Liver (tissue), 9 donors: ENCODE results near the gene DMWD. TPM values are rescaled to one million over a fixed set of nuclear protein-coding genes. Genes with fewer than 3 reads are reported as not detected.

Source experiments
- DNase-seq: peaks from one replicate; pipeline ENCODE4 v3.0.0-alpha.2; 2017; ENCODE audit warnings: low spot score
- H3K27ac ChIP-seq, 2 donors: one replicate each; pipeline ENCODE4 v1.7.0; 2013; ENCODE audit warnings: inconsistent platforms in 2 of 2, low read length in 2 of 2, control low read depth in 1 of 2, low read depth in 1 of 2, mild to moderate bottlenecking in 1 of 2
- H3K27me3 ChIP-seq, 4 donors: one replicate each; pipeline versions ENCODE4 v1.6.1 to v1.7.0; 2013; ENCODE audit warnings: low read length in 3 of 4, inconsistent platforms in 1 of 4, mild to moderate bottlenecking in 1 of 4, moderate library complexity in 1 of 4; ENCODE audit not compliant: control insufficient read depth in 4 of 4, insufficient read depth in 4 of 4
- H3K36me3 ChIP-seq, 4 donors: one replicate each; pipeline versions ENCODE4 v1.6.1 to v1.7.0; 2013; ENCODE audit warnings: low read length in 3 of 4, mild to moderate bottlenecking in 3 of 4, low read depth in 1 of 4, moderate library complexity in 1 of 4; ENCODE audit not compliant: control insufficient read depth in 4 of 4, insufficient read depth in 3 of 4
- H3K4me1 ChIP-seq, 4 donors: one replicate each; pipeline versions ENCODE4 v1.6.1 to v1.7.0; 2013; ENCODE audit warnings: low read length in 3 of 4, mild to moderate bottlenecking in 3 of 4, moderate library complexity in 1 of 4; ENCODE audit not compliant: control insufficient read depth in 4 of 4, insufficient read depth in 4 of 4
- H3K4me3 ChIP-seq, 3 donors: one replicate each; pipeline versions ENCODE4 v1.6.1 to v1.7.0; 2013; ENCODE audit warnings: low read length in 3 of 3, control low read depth in 1 of 3, low read depth in 1 of 3, mild to moderate bottlenecking in 1 of 3
- H3K9ac ChIP-seq, 2 donors: one replicate each; pipeline ENCODE4 v1.7.0; 2013; ENCODE audit warnings: low read length in 2 of 2, mild to moderate bottlenecking in 2 of 2, moderate library complexity in 2 of 2, control low read depth in 1 of 2, low read depth in 1 of 2
- H3K9me3 ChIP-seq, 4 donors: one replicate each; pipeline versions ENCODE4 v1.6.1 to v1.7.0; 2013; ENCODE audit warnings: low read length in 3 of 4; ENCODE audit not compliant: control insufficient read depth in 4 of 4
- ATF3 ChIP-seq: IDR thresholded peaks from 2 replicates; pipeline ENCODE4 v1.6.1; 2016; ENCODE audit warnings: antibody characterized with exemption
- CTCF ChIP-seq: fragments of 150-350 bp; IDR thresholded peaks from 2 replicates; pipeline ENCODE4 v1.5.1; 2017; ENCODE audit warnings: improper control_type of control experiment, low read depth, low read length; ENCODE audit not compliant: missing input control
- EGR1 ChIP-seq, 2 donors: IDR thresholded peaks; 2 replicates each; pipeline ENCODE4 v1.6.1; 2016 to 2018; ENCODE audit warnings: antibody characterized with exemption in 2 of 2, low read depth in 2 of 2
- FOXA1 ChIP-seq: IDR thresholded peaks from 2 replicates; pipeline ENCODE4 v1.6.1; 2016; ENCODE audit warnings: antibody characterized with exemption
- FOXA2 ChIP-seq: IDR thresholded peaks from 2 replicates; pipeline ENCODE4 v1.6.1; 2016; ENCODE audit warnings: antibody characterized with exemption
- GABPA ChIP-seq, 2 donors: IDR thresholded peaks in 1 of 2; conservative IDR thresholded peaks in 1 of 2; 2 replicates each; pipeline ENCODE4 v1.6.1; 2016; ENCODE audit warnings: antibody characterized with exemption in 2 of 2, mild to moderate bottlenecking in 1 of 2, moderate library complexity in 1 of 2
- HNF4A ChIP-seq, 2 donors: conservative IDR thresholded peaks; 2 replicates each; pipeline ENCODE4 v1.6.1; 2016; ENCODE audit warnings: antibody characterized with exemption in 2 of 2, mild to moderate bottlenecking in 2 of 2
- HNF4G ChIP-seq: IDR thresholded peaks from 2 replicates; pipeline ENCODE4 v1.6.1; 2016; ENCODE audit warnings: antibody characterized with exemption
- JUND ChIP-seq, 2 donors: IDR thresholded peaks; 2 replicates each; pipeline ENCODE4 v1.6.1; 2016; ENCODE audit warnings: antibody characterized with exemption in 2 of 2
- MAX ChIP-seq: IDR thresholded peaks from 2 replicates; pipeline ENCODE4 v1.6.1; 2016; ENCODE audit warnings: antibody characterized with exemption
- NR2F2 ChIP-seq: IDR thresholded peaks from 2 replicates; pipeline ENCODE4 v1.6.1; 2016; ENCODE audit warnings: antibody characterized with exemption
- RAD21 ChIP-seq, 2 donors: IDR thresholded peaks; 2 replicates each; pipeline ENCODE4 v1.6.1; 2016; ENCODE audit warnings: antibody characterized with exemption in 2 of 2, mild to moderate bottlenecking in 2 of 2
- REST ChIP-seq: IDR thresholded peaks from 2 replicates; pipeline ENCODE4 v1.6.1; 2016; ENCODE audit warnings: antibody characterized with exemption, mild to moderate bottlenecking
- RXRA ChIP-seq, 2 donors: IDR thresholded peaks; 2 replicates each; pipeline ENCODE4 v1.6.1; 2017 to 2018; ENCODE audit warnings: antibody characterized with exemption in 2 of 2, mild to moderate bottlenecking in 1 of 2
- SP1 ChIP-seq: IDR thresholded peaks from 2 replicates; pipeline ENCODE4 v1.6.1; 2018; ENCODE audit warnings: antibody characterized with exemption, mild to moderate bottlenecking
- TAF1 ChIP-seq: conservative IDR thresholded peaks from 2 replicates; pipeline ENCODE4 v1.6.1; 2016; ENCODE audit warnings: antibody characterized with exemption, mild to moderate bottlenecking
- YY1 ChIP-seq: IDR thresholded peaks from 2 replicates; pipeline ENCODE4 v1.6.1; 2016; ENCODE audit warnings: antibody characterized with exemption, mild to moderate bottlenecking
- ZBTB33 ChIP-seq: IDR thresholded peaks from 2 replicates; pipeline ENCODE4 v1.6.1; 2016; ENCODE audit warnings: antibody characterized with exemption
- WGBS: extraction: QIAGEN DNeasy Blood & Tissue Kit; methylation state at CpG from one replicate; pipeline ENCODE4 v1.1.7; 2013; 5-methylcytosine and 5-hydroxymethylcytosine counted together
- polyA plus RNA-seq, 2 donors: library from polyadenylated mRNA; stranded (reverse) in 1 of 2; unstranded in 1 of 2; fragments of 200-250 nt in 1 of 2; fragments of >200 nt in 1 of 2; fragmentation: Nextera tagmentation in 1 of 2; extraction: Ambion mirVana in 1 of 2; gene quantifications; one replicate each; pipeline versions ENCODE4 v1.2.1 to v1.2.3, GENCODE V29; 2013 to 2015
- total RNA-seq, 2 donors: library from RNA; depleted of rRNA; stranded (reverse); fragments of >200 nt; gene quantifications; one replicate each; pipeline ENCODE4 v1.2.3, GENCODE V29; 2014
- donor health status: healthy.
- donor health status: healthy.
- donor health status: healthy.
- donor health status: healthy.
- donor health status: healthy.

DMWD gene
- total and polyA plus RNA-seq, 4 donors, result 3.7 to 14.6 (median 8.9) TPM

GRCh38 chr19:45764945-45765701 lies 27.5 kb downstream of the DMWD start:
- Histone ChIP-seq H3K4me3 (no peak overlapping the region), H3K27ac (no peak overlapping the region), H3K9me3 (no peaks in the 10 kb centered on the region), H3K4me1 (peaks cover 3 to 32% (median 10%) of the 10 kb centered on the region in 4 donors), H3K27me3 (no peaks in the 10 kb centered on the region), H3K36me3 (peaks cover 0 to 2% (median 0%) of the 10 kb centered on the region in 4 donors), H3K9ac (no peak overlapping the region)
- DNase-seq, result no peak
- no peak for TF ChIP-seq SP1
- no peak for TF ChIP-seq CTCF
- TF ChIP-seq TAF1, result no peak
- TF ChIP-seq HNF4G, result no peak
- TF ChIP-seq ZBTB33, result no peak
- TF ChIP-seq JUND (IDR thresholded peaks at IDR 0.05), result no peak
- no peak for TF ChIP-seq RAD21 (IDR thresholded peaks at IDR 0.05)
- no peak for TF ChIP-seq RXRA (IDR thresholded peaks at IDR 0.05)
- TF ChIP-seq MAX, result no peak
- 72% methylated on average over 21 of the region's 21 CpGs for WGBS

GRCh38 chr19:45764475-45764874 lies 28.2 kb downstream of the DMWD start:
- Histone ChIP-seq H3K9ac (no peak overlapping the region), H3K27me3 (no peaks in the 10 kb centered on the region)
- DNase-seq, result no peak

More at GRCh38 chr19:45764475-45764874, 28.2 kb downstream of the DMWD start:
- Histone ChIP-seq H3K36me3 (peaks cover 0 to 2% (median 0%) of the 10 kb centered on the region in 4 donors), H3K27ac (no peak overlapping the region), H3K4me3 (no peak overlapping the region), H3K9me3 (no peaks in the 10 kb centered on the region), H3K4me1 (peaks cover 3 to 26% (median 6%) of the 10 kb centered on the region in 4 donors)
- 72% methylated on average over 6 of the region's 6 CpGs for WGBS
- TF ChIP-seq FOXA1, result no peak
- no peak for TF ChIP-seq NR2F2
- no peak for TF ChIP-seq YY1
- TF ChIP-seq HNF4G, result no peak
- no peak for TF ChIP-seq EGR1 (IDR thresholded peaks at IDR 0.05; ENCODE audit: low read depth in 2 of 2)
- no peak for TF ChIP-seq HNF4A (conservative IDR thresholded peaks at IDR 0.05)
- no peak for TF ChIP-seq TAF1
- no peak for TF ChIP-seq FOXA2
- no peak for TF ChIP-seq RAD21 (IDR thresholded peaks at IDR 0.05)
- TF ChIP-seq GABPA (IDR thresholded peaks at IDR 0.05 in 1 of 2, conservative IDR thresholded peaks at IDR 0.05 in 1 of 2), result no peak
- TF ChIP-seq ZBTB33, result no peak
- no peak for TF ChIP-seq JUND (IDR thresholded peaks at IDR 0.05)
- no peak for TF ChIP-seq SP1
- no peak for TF ChIP-seq RXRA (IDR thresholded peaks at IDR 0.05)
- no peak for TF ChIP-seq ATF3
- TF ChIP-seq CTCF, result no peak
- no peak for TF ChIP-seq REST
- no peak for TF ChIP-seq MAX
